GM21619 (cell line): ENCODE results near the gene DCTN2.
"Not testable (repeated sequence)": the region's sequence is repeated elsewhere in the genome, so short reads cannot be mapped to it uniquely, and the experiment has no call there.

Source experiments
- ATAC-seq: cut with Tn5 transposase; IDR thresholded peaks from one replicate; pipeline ENCODE4 v1.9.1; 2021; ENCODE audit not compliant: unreplicated experiment

Gene DCTN2

GRCh38 chr12:57517187-57517586, 29.8 kb downstream of the DCTN2 start:
- ATAC-seq: no peak

GRCh38 chr12:57516617-57517153, 30.3 kb downstream of the DCTN2 start:
- no peak for ATAC-seq

GRCh38 chr12:57515934-57516541, 31.0 kb downstream of the DCTN2 start:
- ATAC-seq: no peak

GRCh38 chr12:57515408-57515933, 31.5 kb downstream of the DCTN2 start:
- ATAC-seq: no peak

GRCh38 chr12:57514720-57515407, 32.1 kb downstream of the DCTN2 start:
- no peak for ATAC-seq

- not testable (repeated sequence) for ATAC-seq
Observed at GRCh38 chr12:57514246-57514645, 32.7 kb downstream of the DCTN2 start.

GRCh38 chr12:57513677-57514076, 33.3 kb downstream of the DCTN2 start:
- ATAC-seq: not testable (repeated sequence)

GRCh38 chr12:57513266-57513665, 33.7 kb downstream of the DCTN2 start:
- no peak for ATAC-seq

- ATAC-seq: no peak
Observed at GRCh38 chr12:57512665-57513064, 34.3 kb downstream of the DCTN2 start.

GRCh38 chr12:57511588-57512325, 35.2 kb downstream of the DCTN2 start:
- no peak for ATAC-seq

- no peak for ATAC-seq
Observed at GRCh38 chr12:57511161-57511560, 35.8 kb downstream of the DCTN2 start.

GRCh38 chr12:57507796-57508195, 39.2 kb downstream of the DCTN2 start:
- ATAC-seq: not testable (repeated sequence)

GRCh38 chr12:57506541-57506940, 40.5 kb downstream of the DCTN2 start:
- not testable (repeated sequence) for ATAC-seq

GRCh38 chr12:57502311-57502969, 44.6 kb downstream of the DCTN2 start:
- ATAC-seq: not testable (repeated sequence)

- no peak for ATAC-seq
Observed at GRCh38 chr12:57500213-57500612, 46.8 kb downstream of the DCTN2 start.

GRCh38 chr12:57498571-57498970, 48.4 kb downstream of the DCTN2 start:
- no peak for ATAC-seq

GRCh38 chr12:57498132-57498502, 48.9 kb downstream of the DCTN2 start:
- no peak for ATAC-seq

GRCh38 chr12:57497223-57498131, 49.5 kb downstream of the DCTN2 start:
- no peak for ATAC-seq

- ATAC-seq: no peak
Observed at GRCh38 chr12:57496822-57497221, 50.2 kb downstream of the DCTN2 start.
